Stomach (tissue), 9 donors: Measurements from ENCODE around the gene KRTAP10-9. TPM values are rescaled to one million over a fixed set of nuclear protein-coding genes. Genes with fewer than 3 reads are reported as not detected.

ENCODE experiments used
- DNase-seq, 2 donors: peaks; one replicate each; pipeline versions ENCODE4 v3.0.0 to v3.0.0-alpha.2; 2013 to 2019
- H3K27ac ChIP-seq, 5 donors: fragments of 200-600 bp in 4 of 5; sonication (generic) in 4 of 5; one replicate each; pipeline ENCODE4 v1.5.1; 2013 to 2019; ENCODE audit warnings: mild to moderate bottlenecking in 1 of 5, moderate library complexity in 1 of 5
- H3K27me3 ChIP-seq, 3 donors: fragments of 200-600 bp; sonication (generic); one replicate each; pipeline ENCODE4 v1.5.1; 2017 to 2019; ENCODE audit warnings: mixed run types in 1 of 3
- H3K36me3 ChIP-seq, 4 donors: fragments of 200-600 bp; sonication (generic); 1 replicate in 3 of 4; 2 replicates in 1 of 4; pipeline ENCODE4 v1.5.1; 2016 to 2019
- H3K4me1 ChIP-seq, 4 donors: fragments of 200-600 bp; sonication (generic); one replicate each; pipeline ENCODE4 v1.5.1; 2016 to 2019
- H3K4me3 ChIP-seq, 4 donors: fragments of 200-600 bp; sonication (generic) in 3 of 4; one replicate each; pipeline ENCODE4 v1.5.1; 2016 to 2019; ENCODE audit warnings: mild to moderate bottlenecking in 1 of 4
- H3K9me3 ChIP-seq, 4 donors: fragments of 200-600 bp; sonication (generic); one replicate each; pipeline ENCODE4 v1.5.1; 2016 to 2019
- EP300 ChIP-seq: sonication (generic); formaldehyde crosslinking; IDR thresholded peaks from one replicate; pipeline ENCODE4 v1.6.1; 2017; ENCODE audit warnings: antibody characterized with exemption
- POLR2A ChIP-seq, 4 donors: fragments of 450-650 bp; IDR thresholded peaks; one replicate each; pipeline ENCODE4 v1.6.1; 2016; ENCODE audit warnings: antibody characterized with exemption in 4 of 4, control low read depth in 2 of 4, mild to moderate bottlenecking in 1 of 4, moderate library complexity in 1 of 4
- POLR2AphosphoS5 ChIP-seq, 3 donors: sonication (generic); formaldehyde crosslinking; IDR thresholded peaks; one replicate each; pipeline ENCODE4 v1.6.1; 2016; ENCODE audit warnings: antibody characterized with exemption in 3 of 3
- WGBS, 5 donors: extraction: QIAGEN DNeasy Blood & Tissue Kit in 3 of 5; methylation state at CpG; one replicate each; pipeline versions ENCODE4 v1.1.5 to v1.1.7; 2013 to 2018; 5-methylcytosine and 5-hydroxymethylcytosine counted together
- intact Hi-C: fragments of 100-400 bp; cut with DNase I; formaldehyde crosslinking; loops from one replicate; pipeline ENCODE4 v1.15.1; 2023; ENCODE audit warnings: low total_unique reads
- polyA plus RNA-seq, 3 donors: library from polyadenylated mRNA; stranded (reverse); fragments of 200-250 nt; gene quantifications; one replicate each; pipeline ENCODE4 v1.2.3, GENCODE V29; 2013
- total RNA-seq, 5 donors: library from RNA; depleted of rRNA; stranded (reverse); fragments of >200 nt; gene quantifications; one replicate each; pipeline versions ENCODE4 v1.1.0 to v1.2.3, GENCODE V29; 2014 to 2016
- TF ChIP-seq, protein P1 (sequence below), 7 experiments: fragments of 450-650 bp in 4 of 7; fragments of 200-600 bp in 3 of 7; sonication (generic) in 3 of 7; IDR thresholded peaks; one replicate each; pipeline ENCODE4 v1.5.1; 2016 to 2019; ENCODE audit warnings: antibody characterized with exemption in 7 of 7, control low read depth in 2 of 7, mild to moderate bottlenecking in 1 of 7
- donor health status: healthy with polysubstance abuse.
- donor health status: Bipolar disorder and iron deficiency.
- donor health status: healthy.

Gene KRTAP10-9
- total and polyA plus RNA-seq, 8 donors, result not detected

- WGBS, 5 donors, result 82 to 91% (median 86%) methylated on average over 5 of the region's 5 CpGs
- intact Hi-C loops, result no loop called here
- Histone ChIP-seq H3K36me3 (no peaks in the 10 kb centered on the region), H3K4me1 (no peaks in the 10 kb centered on the region), H3K9me3 (peaks cover 0 to 11% (median 2%) of the 10 kb centered on the region in 4 donors), H3K27ac (no peak overlapping the region), H3K27me3 (peaks cover 0 to 23% (median 11%) of the 10 kb centered on the region in 3 donors), H3K4me3 (no peak overlapping the region)
- no peak for DNase-seq
- TF ChIP-seq POLR2AphosphoS5 (IDR thresholded peaks at IDR 0.05) (no peak), POLR2A (IDR thresholded peaks at IDR 0.05) (no peak), EP300 (no peak)
- TF ChIP-seq, protein P1, sequence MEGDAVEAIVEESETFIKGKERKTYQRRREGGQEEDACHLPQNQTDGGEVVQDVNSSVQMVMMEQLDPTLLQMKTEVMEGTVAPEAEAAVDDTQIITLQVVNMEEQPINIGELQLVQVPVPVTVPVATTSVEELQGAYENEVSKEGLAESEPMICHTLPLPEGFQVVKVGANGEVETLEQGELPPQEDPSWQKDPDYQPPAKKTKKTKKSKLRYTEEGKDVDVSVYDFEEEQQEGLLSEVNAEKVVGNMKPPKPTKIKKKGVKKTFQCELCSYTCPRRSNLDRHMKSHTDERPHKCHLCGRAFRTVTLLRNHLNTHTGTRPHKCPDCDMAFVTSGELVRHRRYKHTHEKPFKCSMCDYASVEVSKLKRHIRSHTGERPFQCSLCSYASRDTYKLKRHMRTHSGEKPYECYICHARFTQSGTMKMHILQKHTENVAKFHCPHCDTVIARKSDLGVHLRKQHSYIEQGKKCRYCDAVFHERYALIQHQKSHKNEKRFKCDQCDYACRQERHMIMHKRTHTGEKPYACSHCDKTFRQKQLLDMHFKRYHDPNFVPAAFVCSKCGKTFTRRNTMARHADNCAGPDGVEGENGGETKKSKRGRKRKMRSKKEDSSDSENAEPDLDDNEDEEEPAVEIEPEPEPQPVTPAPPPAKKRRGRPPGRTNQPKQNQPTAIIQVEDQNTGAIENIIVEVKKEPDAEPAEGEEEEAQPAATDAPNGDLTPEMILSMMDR (IDR thresholded peaks at IDR 0.05), result no peak
These were observed 37.8 kb downstream of the KRTAP10-9 start for GRCh38 chr21:44664691-44665090.

DNA sequence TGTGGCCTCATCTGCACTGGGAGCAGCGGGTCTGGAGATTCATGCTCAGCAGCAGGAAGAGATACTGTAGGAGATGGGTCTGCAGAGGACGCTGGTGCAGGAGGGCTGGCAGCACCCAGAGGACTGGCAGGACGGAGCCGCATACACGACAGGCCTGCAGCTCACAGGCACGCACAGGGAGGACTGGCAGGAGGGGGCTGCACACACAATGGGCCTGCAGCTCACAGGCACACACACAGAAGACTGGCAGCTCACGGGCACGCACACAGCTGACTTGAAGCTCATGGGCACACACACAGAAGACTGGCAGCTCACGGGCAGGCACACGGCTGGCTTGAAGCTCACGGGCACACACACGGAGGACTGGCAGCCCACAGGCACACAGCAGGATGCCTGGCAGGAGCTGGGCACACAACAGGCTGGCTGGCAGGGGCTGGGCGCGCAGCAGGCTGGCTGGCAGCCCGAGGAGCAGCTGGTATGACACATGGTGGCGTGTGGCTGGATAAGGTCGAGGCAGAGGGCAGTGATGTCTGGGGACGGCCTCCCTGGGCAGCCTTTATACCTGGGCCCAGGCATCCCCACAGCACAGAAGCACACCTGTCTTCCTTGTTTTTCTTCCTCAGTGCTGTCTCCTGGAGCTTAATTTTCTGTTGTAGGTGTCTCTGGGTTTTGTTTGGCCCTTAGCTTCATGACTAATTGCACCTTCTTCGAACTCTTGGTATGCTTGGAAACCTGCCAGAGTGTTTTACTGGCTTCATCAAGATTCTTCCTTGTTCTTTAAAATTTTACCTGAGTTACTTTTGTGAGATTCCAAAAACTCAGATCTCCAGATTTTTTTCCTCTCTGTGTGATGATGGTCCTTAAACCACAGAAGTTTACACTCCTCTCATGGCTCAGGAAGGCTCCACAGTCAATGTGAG, 39.8 kb downstream of the KRTAP10-9 start, which contains the start of gene KRTAP12-2:
Gene KRTAP12-2, minus strand, starts transcription at position 527 of the 920 bp plus-strand sequence. Its CDS starts 41 bp downstream, at position 486.
- Histone ChIP-seq H3K27me3 (peaks cover 0 to 24% (median 12%) of the 10 kb centered on the region in 3 donors), H3K4me1 (no peaks in the 10 kb centered on the region), H3K4me3 (no peak within 1 kb of the TSS), H3K27ac (no peak within 1 kb of the TSS), H3K9me3 (peaks cover 5 to 28% (median 19%) of the 10 kb centered on the region in 4 donors), H3K36me3 (no peaks in the 10 kb centered on the region)
- no peak for DNase-seq
- WGBS, 5 donors, result 34 to 73% (median 66%) methylated on average over 4 to 19 of the region's 19 CpGs
- TF ChIP-seq, protein P1 (IDR thresholded peaks at IDR 0.05), result no peak
- TF ChIP-seq POLR2AphosphoS5 (IDR thresholded peaks at IDR 0.05), result no peak
- no peak for TF ChIP-seq POLR2A (IDR thresholded peaks at IDR 0.05)
- no peak for TF ChIP-seq EP300
- intact Hi-C loops, result no loop called here

- WGBS, 5 donors, result 44 to 88% (median 71%) methylated on average over 1 of the region's 1 CpG
- peaks cover 5 to 38% (median 28%) of the 10 kb centered on the region in 4 donors for H3K9me3 ChIP-seq
- intact Hi-C loops, result no loop called here
- peaks cover 0 to 24% (median 12%) of the 10 kb centered on the region in 3 donors for H3K27me3 ChIP-seq
- no peak overlapping the region for H3K27ac ChIP-seq
- TF ChIP-seq POLR2A (IDR thresholded peaks at IDR 0.05) (no peak), POLR2AphosphoS5 (IDR thresholded peaks at IDR 0.05) (no peak), EP300 (no peak)
- TF ChIP-seq, protein P1 (IDR thresholded peaks at IDR 0.05), result no peak
- H3K36me3 ChIP-seq, result no peaks in the 10 kb centered on the region
- no peak overlapping the region for H3K4me3 ChIP-seq
- DNase-seq, result no peak
- H3K4me1 ChIP-seq, result no peaks in the 10 kb centered on the region
These were observed 40.7 kb downstream of the KRTAP10-9 start for GRCh38 chr21:44667612-44668011.

GRCh38 chr21:44670642-44671432, 43.9 kb downstream of the KRTAP10-9 start:
- H3K4me3 ChIP-seq, result no peak overlapping the region
- H3K27me3 ChIP-seq, result peaks cover 0 to 22% (median 12%) of the 10 kb centered on the region in 3 donors
- 57 to 93% (median 77%) methylated on average over 2 to 3 of the region's 3 CpGs for WGBS, 5 donors
- H3K36me3 ChIP-seq, result no peaks in the 10 kb centered on the region
- no peaks in the 10 kb centered on the region for H3K4me1 ChIP-seq
- TF ChIP-seq POLR2A (IDR thresholded peaks at IDR 0.05) (no peak), POLR2AphosphoS5 (IDR thresholded peaks at IDR 0.05) (no peak), EP300 (no peak)
- TF ChIP-seq, protein P1 (IDR thresholded peaks at IDR 0.05), result no peak
- H3K9me3 ChIP-seq, result peaks cover 5 to 45% (median 33%) of the 10 kb centered on the region in 4 donors
- no peak overlapping the region for H3K27ac ChIP-seq
- DNase-seq, result no peak
- intact Hi-C loops, result no loop called here
